ENCODE results near the gene RSPO1.
"Not testable (repeated sequence)": the region's sequence is repeated elsewhere in the genome, so short reads cannot be mapped to it uniquely, and the experiment has no call there.

RSPO1 gene, protein sequence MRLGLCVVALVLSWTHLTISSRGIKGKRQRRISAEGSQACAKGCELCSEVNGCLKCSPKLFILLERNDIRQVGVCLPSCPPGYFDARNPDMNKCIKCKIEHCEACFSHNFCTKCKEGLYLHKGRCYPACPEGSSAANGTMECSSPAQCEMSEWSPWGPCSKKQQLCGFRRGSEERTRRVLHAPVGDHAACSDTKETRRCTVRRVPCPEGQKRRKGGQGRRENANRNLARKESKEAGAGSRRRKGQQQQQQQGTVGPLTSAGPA

DNA sequence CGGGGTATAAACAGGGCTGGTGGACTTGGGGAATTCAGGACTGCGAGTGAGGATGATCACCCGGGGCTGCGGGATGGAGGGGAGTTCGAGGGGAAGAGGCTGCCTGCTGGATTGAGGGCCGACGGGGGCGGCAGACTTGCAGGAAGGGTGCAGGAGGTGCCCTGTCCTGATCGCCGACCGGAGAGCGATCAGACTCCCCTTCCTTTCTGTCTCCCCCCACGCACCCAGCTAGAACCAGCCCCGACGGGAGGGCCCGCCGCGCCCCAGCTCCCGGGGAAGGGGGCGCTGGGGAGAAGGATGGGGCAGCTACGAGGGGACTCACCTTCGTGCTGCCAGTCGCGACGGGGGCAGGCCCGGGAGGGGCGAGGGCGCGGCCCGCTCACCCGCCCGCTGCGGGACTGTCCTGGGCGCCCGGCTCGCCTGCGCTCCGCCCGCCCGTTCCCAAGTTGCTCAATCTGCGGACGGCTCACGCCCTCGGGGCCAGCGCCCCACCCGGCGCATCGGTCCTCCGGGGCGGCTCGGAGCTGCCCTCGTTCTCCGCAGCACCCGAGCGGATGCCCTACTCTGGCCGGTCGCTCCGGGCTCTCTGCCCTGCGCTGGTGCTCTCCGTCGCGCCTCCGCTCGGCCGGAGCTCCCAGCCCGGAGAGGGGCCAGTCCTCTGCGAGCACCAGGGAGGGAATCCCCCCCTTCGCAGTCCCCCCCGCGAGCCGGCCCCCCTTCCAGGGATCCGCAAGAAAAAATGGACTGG is at the start of gene RSPO1:
RSPO1 (minus strand) TSS at position 649 of the 748 bp plus-strand sequence. CDS start 5,231 bp downstream, outside the sequence.
- DNase-seq: peak; percentile 37

DNA sequence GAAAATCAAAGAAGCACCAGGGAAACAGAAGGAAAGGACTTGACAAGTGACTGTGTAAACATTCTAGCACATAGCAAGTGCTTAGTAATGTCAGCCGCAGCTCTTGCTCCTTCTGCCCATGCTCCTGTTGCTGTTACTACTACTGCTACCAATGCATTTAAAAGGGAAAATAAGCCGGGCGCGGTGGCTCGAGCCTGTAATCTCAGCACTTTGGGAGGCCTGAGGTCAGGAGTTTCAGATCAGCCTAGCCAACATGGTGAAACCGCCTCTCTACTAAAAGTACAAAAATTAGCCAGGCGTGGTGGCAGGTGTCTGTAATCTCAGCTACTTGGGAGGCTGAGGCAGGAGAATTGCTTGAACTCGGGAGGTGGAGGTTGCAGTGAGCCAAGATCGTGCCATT is 49.5 kb upstream of the RSPO1 start:
- DNase-seq: not testable (repeated sequence)

DNA sequence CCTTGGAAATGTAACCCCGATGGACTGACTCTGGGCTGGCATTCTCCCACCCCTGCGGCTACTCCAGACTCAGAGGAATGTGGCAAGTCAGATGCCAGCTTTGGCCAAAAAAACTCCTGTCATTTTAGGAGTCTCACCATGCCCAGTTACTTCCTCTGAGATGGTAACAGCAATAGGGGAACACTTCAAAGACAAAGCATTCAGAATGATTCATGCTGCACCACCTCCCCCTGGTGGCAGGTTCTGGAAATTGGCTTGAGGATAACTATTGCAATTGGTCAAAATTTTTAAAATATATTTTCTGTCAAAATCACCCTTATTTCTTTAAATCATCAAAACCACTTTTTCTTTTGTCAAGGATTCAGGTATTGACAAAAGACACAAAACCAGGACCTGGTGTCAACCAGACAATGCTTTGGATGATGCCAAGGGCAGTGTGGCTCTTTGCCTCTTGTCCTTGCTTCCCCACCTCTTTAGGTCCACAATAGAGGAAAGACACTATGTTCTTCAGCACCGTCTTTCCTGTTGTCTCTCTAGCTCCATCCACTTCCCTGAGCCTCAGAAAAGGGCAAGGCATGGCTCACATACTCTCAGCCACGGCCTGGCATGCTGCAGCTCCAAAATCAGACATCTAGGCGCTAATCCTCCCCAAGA is 47.8 kb upstream of the RSPO1 start:
- peak; percentile 80 for DNase-seq

DNA sequence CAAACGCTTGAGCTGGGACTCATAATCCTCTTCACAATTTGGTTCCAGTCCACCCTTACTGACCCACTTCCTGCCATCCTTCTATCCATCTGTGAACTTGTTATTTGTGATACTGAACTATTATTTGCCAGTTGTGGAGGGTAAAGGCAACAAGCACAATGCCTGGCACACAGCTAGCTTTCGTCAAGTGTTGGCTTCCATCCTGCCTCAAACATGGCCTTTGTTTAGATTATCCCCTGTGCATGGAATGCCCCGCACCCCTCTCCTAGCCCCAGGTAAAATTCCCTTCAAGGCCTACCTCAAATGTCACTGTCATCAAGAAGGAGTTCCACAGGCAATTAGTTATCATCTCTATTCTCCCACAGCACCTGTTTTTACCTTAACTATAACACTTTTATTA is 46.2 kb upstream of the RSPO1 start:
- no peak for DNase-seq

DNA sequence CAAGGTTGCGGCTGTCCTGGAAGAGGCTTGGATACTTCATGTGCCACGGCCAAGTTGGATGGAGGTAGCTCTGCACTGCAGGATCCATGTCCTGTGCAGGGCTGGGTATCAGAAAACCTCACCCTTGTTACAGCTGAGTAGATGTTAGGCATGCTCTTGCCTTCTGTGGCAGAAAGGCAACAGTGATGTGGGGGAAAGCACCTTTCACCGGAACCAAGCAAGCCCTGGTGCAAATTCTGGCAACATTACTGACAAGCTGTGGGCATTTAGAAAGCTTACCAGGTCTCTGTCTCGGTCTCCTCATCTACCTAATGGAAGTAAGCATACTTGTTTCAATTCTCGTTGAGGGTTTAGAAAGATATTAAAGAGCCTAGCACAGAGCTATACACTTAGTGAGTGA is 43.1 kb upstream of the RSPO1 start:
- DNase-seq: no peak

DNA sequence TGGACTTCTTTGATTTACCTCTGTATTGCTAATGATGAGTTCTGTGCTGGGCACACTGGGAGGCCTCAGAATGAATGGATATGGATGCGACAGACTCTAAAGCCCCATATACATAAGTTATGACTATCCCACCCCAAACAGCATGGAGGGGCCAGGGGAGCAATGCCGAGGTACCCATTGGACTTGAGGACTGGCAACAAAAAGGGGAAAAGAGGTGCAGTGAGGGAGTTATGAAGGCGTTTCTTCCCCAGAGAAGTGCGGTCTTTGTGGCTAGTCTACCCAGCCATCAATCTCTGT is 42.4 kb upstream of the RSPO1 start:
- no peak for DNase-seq

DNA sequence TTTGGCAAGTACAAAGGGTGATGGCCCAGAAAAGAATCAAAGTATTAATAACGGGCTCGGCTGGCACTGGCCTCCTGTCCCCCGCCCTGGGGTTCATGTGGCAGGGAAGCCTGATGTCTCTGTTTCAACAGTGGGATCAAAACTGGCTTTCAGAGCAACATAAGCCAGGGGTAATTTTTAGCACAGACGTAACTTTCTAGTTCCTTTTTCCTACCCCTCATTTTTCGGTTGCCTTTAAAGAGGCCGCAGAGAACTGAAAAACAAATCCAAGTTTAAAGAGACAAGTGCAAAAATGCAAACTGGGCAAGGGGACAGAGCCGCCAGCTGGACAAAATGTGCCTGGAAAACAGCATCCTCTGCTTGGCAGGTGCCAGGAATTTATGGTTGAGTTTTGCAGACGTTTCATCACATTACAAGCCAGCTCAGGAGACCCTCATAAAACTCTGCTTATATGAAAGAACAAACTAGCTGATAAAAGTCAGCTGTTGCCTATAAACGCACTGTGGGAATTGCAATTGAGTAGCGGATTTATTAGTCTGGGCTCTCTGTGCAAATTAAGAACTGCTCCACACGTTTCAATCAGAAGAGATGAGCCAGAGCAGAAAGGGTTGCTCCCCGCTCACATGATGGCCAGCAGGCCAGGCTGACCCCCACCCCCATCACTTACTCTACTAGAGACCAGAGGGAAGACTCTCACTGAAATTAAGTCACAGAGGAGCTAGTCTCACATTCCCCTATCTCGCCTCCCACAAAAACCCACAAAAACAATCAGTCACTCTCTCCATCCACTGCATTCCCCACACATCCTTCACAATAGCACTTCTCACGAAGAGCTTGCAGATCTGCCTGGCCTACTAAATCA is 41.8 kb upstream of the RSPO1 start:
- peak; percentile 77 for DNase-seq

DNA sequence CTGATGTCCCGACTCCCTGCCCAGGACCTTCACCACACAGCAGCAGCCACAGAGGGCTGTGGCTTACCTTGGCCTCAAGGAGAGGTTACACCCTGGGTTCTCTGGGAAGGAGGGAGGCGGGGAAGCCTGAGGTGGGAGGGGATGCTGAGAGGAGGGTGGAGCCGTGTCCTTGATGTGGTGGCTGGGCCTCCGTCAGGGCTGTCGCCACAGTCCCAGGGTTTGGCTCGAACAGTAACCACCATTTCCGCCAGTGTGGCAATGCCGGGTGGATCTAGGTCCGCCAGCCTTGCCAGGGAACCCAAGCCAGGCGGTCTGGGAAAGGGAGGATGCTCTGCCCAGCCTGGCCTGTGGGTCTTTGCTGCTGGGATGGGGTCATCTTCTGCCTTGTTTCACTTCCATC is 39.2 kb upstream of the RSPO1 start:
- DNase-seq: peak; percentile 58

DNA sequence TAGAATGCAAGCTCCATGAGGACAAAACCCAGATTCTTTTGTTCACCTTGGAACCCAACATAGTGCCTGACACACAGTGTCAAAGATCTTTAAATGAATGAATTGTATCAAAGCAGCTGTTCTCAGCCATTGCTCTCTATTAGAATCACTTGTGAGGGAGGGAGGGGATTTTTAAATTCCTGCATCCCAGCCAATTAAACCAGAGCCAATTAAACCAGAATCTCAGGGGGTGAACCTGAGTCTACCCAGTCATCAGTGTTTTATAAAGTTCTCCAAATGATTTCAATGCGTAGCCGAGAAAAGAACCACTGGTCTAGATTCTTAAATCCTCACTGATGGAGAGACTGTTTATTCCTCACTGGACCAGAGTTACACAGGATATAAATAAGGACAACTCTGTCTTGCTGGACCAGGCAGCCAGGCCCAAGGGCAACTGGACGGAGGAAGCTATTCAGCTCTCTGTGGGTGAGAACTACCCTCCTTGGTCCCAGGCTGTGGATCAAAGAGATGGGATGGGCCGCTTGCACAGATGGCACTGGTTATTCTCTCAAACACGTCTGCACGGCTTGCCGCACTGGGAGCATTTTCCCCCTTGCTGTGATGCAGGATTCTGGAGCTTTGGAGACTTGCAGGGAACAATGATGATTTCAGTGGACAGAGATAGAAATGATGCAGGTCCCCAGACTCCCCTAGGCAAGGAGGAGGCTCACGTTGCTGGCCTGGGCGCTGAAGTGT is 37.6 kb upstream of the RSPO1 start:
- no peak for DNase-seq

DNA sequence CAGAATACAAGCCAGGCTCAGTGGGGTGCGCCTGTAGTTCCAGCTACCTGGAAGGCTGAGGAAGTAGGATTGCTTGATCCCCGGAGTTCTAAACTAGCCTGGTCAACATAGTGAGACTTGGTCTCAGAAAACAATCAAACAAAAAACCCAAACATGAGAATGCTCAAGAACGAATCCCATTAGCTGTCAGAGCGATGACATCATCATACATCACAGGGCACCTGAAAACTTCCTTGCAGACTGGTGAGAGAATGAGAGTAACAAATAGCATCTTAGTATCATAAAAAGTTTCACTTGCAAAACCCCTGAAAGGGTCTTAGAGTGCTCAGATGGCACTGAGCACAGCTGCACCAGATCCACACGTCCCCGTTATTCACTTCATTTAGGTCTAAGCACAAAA is 36.6 kb upstream of the RSPO1 start:
- no peak for DNase-seq

DNA sequence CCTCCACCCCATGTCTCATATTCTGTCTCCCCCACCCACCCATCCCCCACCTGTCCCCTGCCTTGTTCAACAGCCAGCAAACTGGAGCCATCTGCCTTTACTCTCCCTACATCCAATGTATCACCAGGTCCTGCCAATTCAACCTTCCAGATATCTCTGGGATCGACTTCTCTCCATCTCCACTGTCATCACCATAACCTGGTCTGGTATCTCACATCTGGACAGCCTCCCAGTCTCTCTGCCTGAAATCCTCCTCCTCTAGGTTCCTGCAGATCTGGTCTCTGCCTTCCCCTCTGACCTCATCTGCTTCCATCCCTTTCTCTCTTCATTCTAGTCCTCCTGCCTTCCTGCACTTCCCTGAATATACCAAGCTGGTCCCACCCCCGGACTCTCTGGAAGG is 35.4 kb upstream of the RSPO1 start:
- no peak for DNase-seq

DNA sequence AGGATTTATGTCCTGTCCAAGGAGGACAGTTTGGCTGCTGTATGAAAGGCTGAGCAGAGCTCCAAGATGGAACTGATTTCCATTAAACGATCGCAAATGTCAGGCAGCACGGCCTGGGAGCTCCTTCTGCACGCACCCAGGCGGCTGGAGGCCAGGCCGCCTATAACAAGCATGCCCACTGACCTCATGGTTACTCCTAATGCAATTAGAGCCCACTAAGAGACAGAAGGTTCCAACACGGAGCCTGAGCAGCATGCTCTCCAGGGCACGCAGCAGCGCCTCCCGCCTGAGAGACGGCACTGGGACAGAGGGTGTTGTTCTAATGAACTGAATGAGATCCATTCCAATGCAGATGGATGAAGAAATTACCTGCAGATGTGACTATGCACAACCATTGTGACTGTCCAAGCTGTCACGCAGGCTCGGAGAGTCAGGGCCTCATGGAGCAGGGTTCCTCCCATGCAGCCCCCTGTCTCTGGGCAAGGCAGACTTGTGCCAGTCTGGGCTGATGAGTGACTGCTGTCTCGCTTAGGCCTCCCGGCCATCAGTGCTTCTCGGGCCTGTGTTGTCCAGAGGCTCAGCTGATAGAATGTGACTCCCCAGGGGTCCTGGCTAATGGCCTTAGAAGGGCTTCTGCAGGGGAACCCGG is 32.5 kb upstream of the RSPO1 start:
- DNase-seq: no peak

DNA sequence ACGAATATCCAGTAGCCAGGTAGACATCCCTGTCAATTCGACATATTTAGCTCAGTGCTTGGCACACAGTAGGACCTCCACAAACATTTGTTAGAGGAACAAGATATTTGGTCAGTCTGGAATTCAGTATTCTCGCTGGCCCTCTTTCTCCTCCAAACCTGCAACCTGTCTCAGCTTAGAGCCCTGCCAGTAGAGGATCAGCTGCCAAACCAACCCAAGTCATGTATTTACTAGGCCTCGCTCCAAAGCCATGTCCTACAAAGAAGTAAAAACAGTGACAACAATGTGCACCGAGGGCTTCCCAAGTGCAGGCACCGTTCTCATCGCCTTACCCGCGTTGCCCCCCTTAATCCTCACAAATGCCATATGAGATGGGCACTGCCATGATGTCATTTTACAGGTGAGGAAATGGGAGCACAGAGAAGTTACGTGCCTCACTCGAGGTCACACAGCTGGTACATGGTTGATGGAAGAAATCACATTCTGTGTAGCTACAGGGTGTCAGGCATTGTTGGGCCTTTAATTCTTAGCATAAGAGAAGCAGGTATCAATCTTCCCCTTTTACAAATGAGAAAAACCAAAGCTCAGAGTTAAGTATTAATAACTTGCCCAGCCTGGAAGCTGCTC is 31.7 kb upstream of the RSPO1 start:
- no peak for DNase-seq

DNA sequence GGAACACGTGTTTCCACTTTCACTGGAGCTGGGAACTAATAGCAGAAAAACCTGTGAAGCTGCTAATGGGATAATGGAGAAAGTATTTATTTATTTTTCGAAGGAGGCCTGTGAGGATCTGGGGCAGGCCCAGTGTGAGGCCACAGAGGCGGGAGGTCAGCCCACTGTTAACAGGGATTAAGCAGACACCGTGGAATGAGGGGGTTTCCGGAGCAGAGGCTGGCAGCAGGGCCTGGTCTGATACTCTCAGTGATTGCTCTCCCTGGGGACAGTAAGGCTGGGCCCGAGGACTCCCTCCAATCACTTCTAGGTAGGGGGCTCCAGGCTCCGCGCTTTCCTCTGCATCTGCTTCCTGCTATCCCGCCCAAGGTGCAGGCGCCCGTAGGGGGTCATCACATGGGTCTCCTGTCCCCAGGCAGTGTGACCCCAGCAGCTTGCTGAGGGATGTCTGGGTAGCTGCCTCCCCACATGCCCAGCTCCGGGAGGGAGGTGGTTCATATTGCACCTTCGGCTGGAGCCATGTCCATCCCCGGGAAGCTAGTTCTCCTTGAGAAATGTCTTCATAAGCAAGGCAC is 28.8 kb upstream of the RSPO1 start:
- no peak for DNase-seq

DNA sequence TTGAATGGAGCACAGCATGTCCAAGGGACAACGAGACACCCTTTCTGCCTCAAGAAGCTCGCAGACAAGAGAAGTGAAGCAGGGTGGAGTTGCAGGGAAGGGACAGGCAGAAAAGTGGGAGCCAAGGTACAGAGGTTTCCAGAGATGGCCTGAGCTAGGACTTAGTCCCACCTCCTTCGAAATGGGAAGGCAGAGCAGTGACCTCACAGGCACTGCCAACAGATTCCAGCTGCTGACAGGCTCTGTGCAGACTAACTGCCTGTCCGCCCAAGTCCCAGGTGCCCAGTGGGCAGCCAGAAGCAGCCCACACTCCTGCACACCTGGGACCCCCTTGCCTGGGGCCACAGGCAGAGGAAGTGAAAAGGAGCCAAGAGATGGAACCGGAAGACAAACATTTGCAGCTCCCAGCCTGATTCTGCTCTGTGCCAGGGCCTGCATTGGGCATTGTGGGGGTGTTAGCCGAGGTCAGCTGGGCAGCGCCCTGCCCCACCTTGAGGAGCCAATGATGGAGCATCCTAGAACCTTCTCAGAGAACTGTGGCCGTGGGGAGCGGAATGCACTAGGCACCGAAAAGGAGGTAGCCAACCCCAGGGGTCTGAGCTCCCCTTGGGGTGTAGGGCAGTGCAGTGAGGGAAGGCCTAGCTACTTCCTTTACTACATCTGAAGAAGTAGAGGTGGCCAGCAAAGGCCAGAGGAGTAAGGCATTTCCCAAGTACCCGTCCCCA is 27.5 kb upstream of the RSPO1 start:
- no peak for DNase-seq

DNA sequence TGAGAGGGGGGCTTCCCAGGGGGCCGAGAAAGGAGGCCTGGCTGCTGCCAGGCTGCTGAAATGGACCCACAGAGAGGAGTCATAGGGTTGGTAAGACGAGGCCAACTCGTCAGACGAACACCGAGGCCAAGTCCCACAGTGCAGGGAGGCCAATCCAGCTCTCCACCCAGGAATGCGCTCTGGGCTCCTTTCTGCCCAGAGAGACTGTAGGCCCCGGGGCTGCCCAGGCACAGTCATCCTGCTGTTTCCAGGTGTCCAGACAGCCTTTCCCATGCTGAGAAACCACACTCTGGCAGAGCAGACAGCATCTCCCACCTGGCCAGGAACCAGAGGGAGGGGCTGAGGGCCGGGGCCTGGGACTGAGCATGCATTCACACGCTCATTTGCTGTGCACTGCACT is 26.7 kb upstream of the RSPO1 start:
- no peak for DNase-seq

DNA sequence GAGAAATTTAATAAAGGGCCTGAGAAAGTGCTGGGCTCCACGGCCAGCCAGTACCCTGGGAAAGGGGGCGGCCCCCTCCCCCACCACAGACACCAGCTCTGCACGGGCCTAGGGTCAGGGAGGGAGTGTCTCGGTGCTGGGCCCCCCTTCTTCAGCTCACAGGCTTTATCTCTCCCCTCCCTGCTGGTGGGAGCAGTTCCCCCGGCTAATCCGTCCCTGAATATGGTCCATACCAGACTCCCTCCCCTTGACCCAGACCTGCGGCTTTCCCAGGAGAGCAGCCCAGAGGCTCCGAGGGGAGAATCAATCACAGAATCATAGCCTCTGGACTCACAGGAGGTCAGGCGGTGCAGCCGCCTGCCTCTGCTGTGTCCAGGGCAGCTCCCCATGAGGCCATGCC is 26.0 kb upstream of the RSPO1 start:
- no peak for DNase-seq

DNA sequence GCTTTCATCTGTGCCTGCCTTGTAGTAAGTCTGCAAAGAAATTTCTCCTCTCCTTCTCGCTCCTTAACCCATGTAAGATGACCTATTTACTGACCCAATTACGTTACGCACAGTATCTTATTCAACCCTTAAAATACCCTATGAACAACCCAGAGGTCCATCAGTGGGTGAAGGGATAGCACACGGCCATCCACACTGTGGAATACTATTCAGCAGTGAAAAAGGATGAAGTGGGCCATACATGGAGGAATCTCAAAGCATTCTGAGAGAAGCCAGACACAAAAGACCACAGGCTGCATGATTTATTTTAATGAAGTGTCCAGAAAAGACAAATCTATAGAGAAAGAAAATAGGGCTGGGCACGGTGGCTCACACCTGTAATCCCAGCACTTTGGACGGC is 23.8 kb upstream of the RSPO1 start:
- DNase-seq: no peak

DNA sequence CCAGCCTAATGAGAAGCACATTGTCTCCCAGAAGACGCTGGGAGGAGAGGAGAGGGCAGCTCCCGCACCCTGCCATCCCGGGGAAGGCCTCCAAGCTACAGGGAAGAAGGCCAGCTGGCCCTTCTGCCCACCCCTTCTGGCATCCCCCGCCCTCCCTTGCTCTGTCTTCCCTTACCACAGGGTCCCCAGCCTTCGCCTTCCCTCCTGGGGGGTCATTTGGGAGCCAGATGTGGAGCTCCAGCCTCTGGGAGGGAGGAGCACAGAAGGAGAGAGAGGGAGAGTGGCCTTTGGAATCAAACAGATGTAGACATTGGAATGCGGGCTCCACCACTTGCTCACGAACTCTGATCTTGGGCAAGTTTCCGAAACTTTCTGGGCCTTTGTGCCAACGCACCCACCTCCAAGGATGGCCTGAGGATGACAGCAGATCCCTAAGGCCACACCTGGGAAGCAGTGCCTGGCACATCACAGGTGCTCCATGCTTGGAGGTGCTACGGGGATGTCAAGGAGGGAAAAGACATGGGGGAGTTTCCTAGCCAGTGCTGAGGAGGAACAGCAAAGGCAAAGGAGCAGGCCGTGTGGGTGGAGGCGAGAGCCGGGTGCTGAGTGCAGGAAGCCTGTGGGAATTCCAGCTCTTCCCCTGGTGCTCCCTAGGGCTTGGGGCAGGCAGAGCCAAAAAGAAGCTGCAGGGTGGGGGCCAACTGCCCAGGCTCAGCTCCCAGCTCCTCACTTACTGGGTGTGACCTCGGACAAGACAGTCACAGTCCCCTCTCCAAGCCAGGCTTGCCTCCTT is 23.1 kb upstream of the RSPO1 start:
- no peak for DNase-seq

DNA sequence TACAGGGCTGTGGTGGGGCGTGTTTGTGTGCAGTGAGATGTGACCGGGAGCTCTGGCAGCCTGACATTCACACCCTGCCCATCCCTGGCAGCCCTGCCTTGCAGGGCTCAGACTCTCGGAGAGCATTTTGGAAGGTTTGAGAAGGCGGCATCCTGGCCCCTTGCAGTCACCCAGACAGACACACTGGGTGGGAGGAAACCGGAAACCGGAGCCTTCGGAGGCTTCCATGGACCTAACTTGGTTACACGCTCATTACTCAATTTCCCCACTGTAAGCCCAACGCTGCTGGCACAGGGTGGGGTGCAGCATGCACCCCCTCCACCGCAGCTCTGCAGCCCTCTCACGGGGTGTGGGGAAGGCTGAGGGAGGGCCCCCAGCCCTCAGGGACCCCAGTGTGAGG is 22.2 kb upstream of the RSPO1 start:
- DNase-seq: no peak

Data from femur (tissue), 1 donor.